ENCODE results near the gene KY. TPM values are rescaled to one million over a fixed set of nuclear protein-coding genes. Genes with fewer than 3 reads are reported as not detected.

The KY gene
- total and polyA plus RNA-seq, 5 donors from 2014 or later, result not detected

DNA sequence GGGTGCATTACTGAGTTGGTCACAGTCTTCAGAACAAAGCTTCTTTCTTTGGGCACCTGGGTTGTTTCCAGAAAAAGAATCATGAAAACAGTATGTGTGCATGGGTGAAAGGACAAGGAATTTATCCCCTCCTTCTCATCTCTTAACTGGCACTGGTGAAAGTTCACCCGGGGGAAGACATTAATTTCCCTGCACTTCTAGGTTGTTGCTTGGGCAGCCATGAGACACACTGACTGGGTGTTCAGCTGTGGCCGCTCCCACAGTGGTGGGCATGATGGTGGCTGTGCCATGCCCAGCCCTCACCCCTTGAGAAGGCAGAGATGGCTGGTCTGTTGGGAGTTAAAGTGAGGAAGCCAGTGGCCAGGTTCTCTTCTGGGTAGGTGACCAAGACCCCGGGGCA, 16.6 kb upstream of the KY start:
- Histone ChIP-seq H3K4me1 (ENCODE audit: control insufficient read depth, insufficient read depth, low read length, poor library complexity, severe bottlenecking) (no peaks in the 10 kb centered on the region), H3K27ac (ENCODE audit: insufficient read depth, low read length, poor library complexity, severe bottlenecking) (no peak overlapping the region), H3K36me3 (ENCODE audit: control insufficient read depth, insufficient read depth, low read length) (no peaks in the 10 kb centered on the region), H3K4me3 (ENCODE audit: low read depth, low read length) (no peak overlapping the region), H3K9me3 (ENCODE audit: control insufficient read depth in 2 of 2, low read length in 2 of 2) (no peaks in the 10 kb centered on the region), H3K27me3 (ENCODE audit: control insufficient read depth, insufficient read depth, low read length) (no peaks in the 10 kb centered on the region)
- no peaks in the 10 kb centered on the region for H3K4me1 Mint-ChIP-seq
- no peaks in the 10 kb centered on the region for H3K27me3 Mint-ChIP-seq
- H3K27ac Mint-ChIP-seq, result no peak overlapping the region
- H3K36me3 Mint-ChIP-seq, result no peaks in the 10 kb centered on the region
- no peak for ATAC-seq (ENCODE audit: low read depth in 2 of 2)
- no peak overlapping the region for H3K4me3 Mint-ChIP-seq
- no peak for DNase-seq
- peaks cover 0 to 3% (median 0%) of the 10 kb centered on the region in 7 donors for H3K9me3 Mint-ChIP-seq

DNA sequence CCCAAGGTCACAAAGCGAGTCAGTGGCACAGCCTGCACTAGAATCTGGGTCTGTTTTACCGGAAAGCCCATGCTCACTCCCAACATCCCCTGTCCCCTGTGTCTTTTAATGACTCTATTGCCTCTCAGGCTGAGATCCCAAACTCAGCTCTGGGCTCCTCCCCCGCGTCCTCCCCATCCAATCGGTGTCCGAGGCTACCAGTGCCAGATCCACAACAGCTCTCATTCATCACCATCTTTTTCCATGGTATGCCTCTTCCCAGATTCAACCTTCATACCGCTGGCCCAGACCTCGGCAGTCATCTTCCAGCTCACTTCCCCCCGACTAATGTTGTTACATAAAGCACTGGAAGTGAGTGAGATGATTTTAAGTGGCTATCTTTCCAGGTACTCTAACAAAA, 16.1 kb upstream of the KY start:
- Histone ChIP-seq H3K4me1 (ENCODE audit: control insufficient read depth, insufficient read depth, low read length, poor library complexity, severe bottlenecking) (no peaks in the 10 kb centered on the region), H3K27me3 (ENCODE audit: control insufficient read depth, insufficient read depth, low read length) (no peaks in the 10 kb centered on the region), H3K4me3 (ENCODE audit: low read depth, low read length) (no peak overlapping the region), H3K27ac (ENCODE audit: insufficient read depth, low read length, poor library complexity, severe bottlenecking) (no peak overlapping the region), H3K36me3 (ENCODE audit: control insufficient read depth, insufficient read depth, low read length) (no peaks in the 10 kb centered on the region), H3K9me3 (ENCODE audit: control insufficient read depth in 2 of 2, low read length in 2 of 2) (no peaks in the 10 kb centered on the region)
- H3K36me3 Mint-ChIP-seq, result no peaks in the 10 kb centered on the region
- no peak overlapping the region for H3K4me3 Mint-ChIP-seq
- DNase-seq (no peak), ATAC-seq (ENCODE audit: low read depth in 2 of 2) (no peak)
- no peaks in the 10 kb centered on the region for H3K4me1 Mint-ChIP-seq
- no peak overlapping the region for H3K27ac Mint-ChIP-seq
- H3K9me3 Mint-ChIP-seq, result peaks cover 0 to 3% (median 0%) of the 10 kb centered on the region in 7 donors
- H3K27me3 Mint-ChIP-seq, result no peaks in the 10 kb centered on the region

DNA sequence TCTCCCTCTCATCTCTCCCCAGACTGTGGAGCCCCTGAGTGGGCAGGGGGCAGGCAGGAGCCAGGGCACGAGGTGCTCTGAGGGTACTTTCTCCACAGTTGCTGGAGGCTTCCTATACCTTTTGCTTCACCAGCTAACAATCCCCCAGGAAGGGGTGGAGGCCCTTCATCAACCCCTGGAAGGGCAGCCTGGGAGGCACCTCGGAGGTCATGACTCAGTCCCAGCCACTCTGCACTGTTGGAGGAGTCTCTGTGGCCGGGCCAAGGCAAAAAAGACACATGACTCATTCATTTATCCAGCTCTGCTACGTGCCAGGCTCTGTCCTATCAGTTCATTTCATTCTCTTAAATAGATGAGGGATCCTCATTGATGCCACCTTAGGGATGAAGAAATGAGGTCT, 15.6 kb upstream of the KY start:
- ATAC-seq (ENCODE audit: low read depth in 2 of 2) (no peak), DNase-seq (no peak)
- Mint-ChIP-seq H3K9me3 (peaks cover 0 to 3% (median 0%) of the 10 kb centered on the region in 7 donors), H3K27ac (no peak overlapping the region), H3K4me3 (no peak overlapping the region), H3K4me1 (no peaks in the 10 kb centered on the region), H3K36me3 (no peaks in the 10 kb centered on the region), H3K27me3 (peaks cover 2% of the 10 kb centered on the region)
- Histone ChIP-seq H3K4me3 (ENCODE audit: low read depth, low read length) (no peak overlapping the region), H3K9me3 (ENCODE audit: control insufficient read depth in 2 of 2, low read length in 2 of 2) (no peaks in the 10 kb centered on the region), H3K4me1 (ENCODE audit: control insufficient read depth, insufficient read depth, low read length, poor library complexity, severe bottlenecking) (no peaks in the 10 kb centered on the region), H3K27me3 (ENCODE audit: control insufficient read depth, insufficient read depth, low read length) (no peaks in the 10 kb centered on the region), H3K27ac (ENCODE audit: insufficient read depth, low read length, poor library complexity, severe bottlenecking) (no peak overlapping the region), H3K36me3 (ENCODE audit: control insufficient read depth, insufficient read depth, low read length) (no peaks in the 10 kb centered on the region)

DNA sequence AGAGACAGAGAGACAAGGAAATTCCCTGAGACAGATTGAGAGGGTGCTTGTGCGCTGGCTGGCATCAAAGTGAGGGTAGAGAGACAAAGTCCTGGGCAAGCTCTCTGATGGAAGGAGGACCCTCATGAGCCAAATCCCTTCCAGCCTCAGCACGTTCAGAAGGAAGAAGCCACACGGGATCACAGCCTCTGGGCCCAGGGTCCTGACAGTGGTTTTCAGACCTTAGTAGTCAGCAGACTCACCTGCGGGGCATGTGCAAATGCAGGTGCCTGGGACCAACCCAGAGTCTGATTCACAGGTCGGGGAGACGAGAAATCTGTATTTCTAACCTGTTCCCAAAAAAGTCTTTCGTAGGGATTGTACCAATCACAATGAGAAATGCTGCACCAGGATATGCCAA, 15.2 kb upstream of the KY start:
- Histone ChIP-seq H3K36me3 (ENCODE audit: control insufficient read depth, insufficient read depth, low read length) (no peaks in the 10 kb centered on the region), H3K27ac (ENCODE audit: insufficient read depth, low read length, poor library complexity, severe bottlenecking) (no peak overlapping the region), H3K4me1 (ENCODE audit: control insufficient read depth, insufficient read depth, low read length, poor library complexity, severe bottlenecking) (no peaks in the 10 kb centered on the region), H3K4me3 (ENCODE audit: low read depth, low read length) (no peak overlapping the region), H3K9me3 (ENCODE audit: control insufficient read depth in 2 of 2, low read length in 2 of 2) (no peaks in the 10 kb centered on the region), H3K27me3 (ENCODE audit: control insufficient read depth, insufficient read depth, low read length) (no peaks in the 10 kb centered on the region)
- no peak overlapping the region for H3K4me3 Mint-ChIP-seq
- H3K4me1 Mint-ChIP-seq, result no peaks in the 10 kb centered on the region
- H3K27ac Mint-ChIP-seq, result no peak overlapping the region
- ATAC-seq (ENCODE audit: low read depth in 2 of 2), result no peak
- no peak for DNase-seq
- peaks cover 0 to 3% (median 0%) of the 10 kb centered on the region in 7 donors for H3K9me3 Mint-ChIP-seq
- H3K36me3 Mint-ChIP-seq, result no peaks in the 10 kb centered on the region
- peaks cover 4% of the 10 kb centered on the region for H3K27me3 Mint-ChIP-seq

DNA sequence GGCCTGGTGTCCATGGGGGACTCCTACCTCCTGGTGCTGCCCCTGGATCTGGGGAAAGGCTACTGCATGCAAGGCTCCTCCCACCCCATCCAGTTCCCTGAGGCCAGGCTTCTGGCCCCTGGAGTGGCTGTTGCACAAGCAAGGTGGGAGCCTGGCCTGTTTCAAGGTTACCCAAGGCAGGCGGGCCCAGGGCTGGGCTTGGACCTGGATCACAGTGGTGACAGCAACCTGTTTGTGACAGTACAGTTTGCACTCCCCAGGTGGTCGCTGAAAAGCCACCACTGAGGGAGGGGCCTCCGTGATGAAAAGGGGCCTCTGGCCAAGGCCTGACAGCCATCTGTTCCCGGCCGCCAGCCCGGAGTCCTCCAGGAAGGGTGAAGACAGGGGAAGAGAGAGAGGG, 14.4 kb upstream of the KY start:
- no peaks in the 10 kb centered on the region for H3K27me3 ChIP-seq (ENCODE audit: control insufficient read depth, insufficient read depth, low read length)
- DNase-seq, result no peak
- H3K9me3 ChIP-seq (ENCODE audit: control insufficient read depth in 2 of 2, low read length in 2 of 2), result no peaks in the 10 kb centered on the region
- no peaks in the 10 kb centered on the region for H3K4me1 ChIP-seq (ENCODE audit: control insufficient read depth, insufficient read depth, low read length, poor library complexity, severe bottlenecking)
- H3K36me3 Mint-ChIP-seq, result no peaks in the 10 kb centered on the region
- H3K4me3 Mint-ChIP-seq, result no peak overlapping the region
- H3K4me3 ChIP-seq (ENCODE audit: low read depth, low read length), result no peak overlapping the region
- H3K27me3 Mint-ChIP-seq, result peaks cover 4% of the 10 kb centered on the region
- no peak for ATAC-seq (ENCODE audit: low read depth in 2 of 2)
- H3K36me3 ChIP-seq (ENCODE audit: control insufficient read depth, insufficient read depth, low read length), result no peaks in the 10 kb centered on the region
- peaks cover 0 to 3% (median 0%) of the 10 kb centered on the region in 7 donors for H3K9me3 Mint-ChIP-seq
- no peak overlapping the region for H3K27ac Mint-ChIP-seq
- no peak overlapping the region for H3K27ac ChIP-seq (ENCODE audit: insufficient read depth, low read length, poor library complexity, severe bottlenecking)
- no peaks in the 10 kb centered on the region for H3K4me1 Mint-ChIP-seq

DNA sequence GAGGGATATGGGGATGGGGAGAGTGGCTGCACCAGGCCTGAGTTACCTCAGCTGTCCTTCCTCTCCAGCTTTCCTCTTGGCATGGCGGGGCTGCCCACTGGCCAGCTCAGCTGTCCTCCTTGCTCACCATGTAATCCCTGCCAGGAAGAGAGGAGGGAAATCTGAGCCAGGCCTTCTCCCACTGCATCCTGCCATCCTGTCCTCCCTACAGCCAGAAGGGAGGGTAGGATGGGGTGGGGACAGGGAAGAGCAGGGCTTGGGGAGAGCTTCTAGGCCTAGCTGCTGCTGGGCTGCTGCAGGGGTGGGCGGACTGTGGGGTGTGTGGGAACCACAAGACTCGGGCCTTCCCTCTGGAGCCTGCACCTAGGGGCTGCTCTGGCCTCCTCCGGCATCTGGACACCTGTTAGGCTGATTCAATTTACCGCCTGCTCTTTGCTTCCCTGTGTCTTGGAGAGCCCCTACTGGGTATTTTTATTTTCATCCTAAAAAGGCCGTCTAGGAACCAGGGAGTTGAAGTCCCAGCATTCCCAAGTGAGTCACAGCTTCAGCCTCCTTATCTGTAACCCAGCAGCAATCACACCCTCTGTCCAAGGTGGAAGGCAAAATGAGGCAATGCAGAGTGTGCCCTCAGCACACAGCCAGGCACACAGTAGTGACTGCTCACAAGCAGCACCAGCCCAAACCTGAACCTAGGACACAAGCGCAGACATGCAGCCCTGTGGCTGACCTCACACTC, 13.1 kb upstream of the KY start:
- H3K4me1 ChIP-seq (ENCODE audit: control insufficient read depth, insufficient read depth, low read length, poor library complexity, severe bottlenecking), result no peaks in the 10 kb centered on the region
- Mint-ChIP-seq H3K9me3 (peaks cover 0 to 3% (median 0%) of the 10 kb centered on the region in 7 donors), H3K36me3 (no peaks in the 10 kb centered on the region), H3K27me3 (peaks cover 4% of the 10 kb centered on the region), H3K27ac (no peak overlapping the region), H3K4me1 (no peaks in the 10 kb centered on the region), H3K4me3 (no peak overlapping the region)
- no peak overlapping the region for H3K4me3 ChIP-seq (ENCODE audit: low read depth, low read length)
- ATAC-seq (ENCODE audit: low read depth in 2 of 2), result no peak
- H3K36me3 ChIP-seq (ENCODE audit: control insufficient read depth, insufficient read depth, low read length), result no peaks in the 10 kb centered on the region
- no peaks in the 10 kb centered on the region for H3K9me3 ChIP-seq (ENCODE audit: control insufficient read depth in 2 of 2, low read length in 2 of 2)
- H3K27me3 ChIP-seq (ENCODE audit: control insufficient read depth, insufficient read depth, low read length), result no peaks in the 10 kb centered on the region
- no peak overlapping the region for H3K27ac ChIP-seq (ENCODE audit: insufficient read depth, low read length, poor library complexity, severe bottlenecking)
- DNase-seq, result no peak

DNA sequence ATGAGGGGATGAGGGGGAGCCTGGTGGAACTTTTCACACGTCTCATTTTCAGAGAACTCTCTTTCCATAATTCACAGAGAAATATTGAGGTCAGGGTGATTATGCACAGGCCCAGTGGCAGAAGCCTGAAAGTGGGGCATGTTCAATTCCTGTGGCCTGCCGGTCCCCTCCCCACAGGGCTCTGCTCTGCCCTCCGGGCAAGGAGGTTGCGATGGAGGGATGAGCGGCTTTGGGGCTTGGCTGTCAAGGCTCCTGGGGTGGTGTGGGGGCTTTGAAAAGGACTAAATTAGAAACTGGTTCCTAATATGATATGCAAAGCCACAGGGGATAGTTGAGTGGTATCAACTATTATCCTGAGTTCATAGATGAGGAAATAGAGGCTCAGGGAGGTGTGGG, 9.2 kb upstream of the KY start:
- Mint-ChIP-seq H3K4me3 (no peak overlapping the region), H3K27ac (no peak overlapping the region), H3K4me1 (no peaks in the 10 kb centered on the region), H3K9me3 (peaks cover 0 to 3% (median 0%) of the 10 kb centered on the region in 7 donors), H3K36me3 (no peaks in the 10 kb centered on the region), H3K27me3 (peaks cover 4% of the 10 kb centered on the region)
- no peaks in the 10 kb centered on the region for H3K9me3 ChIP-seq (ENCODE audit: control insufficient read depth in 2 of 2, low read length in 2 of 2)
- H3K36me3 ChIP-seq (ENCODE audit: control insufficient read depth, insufficient read depth, low read length), result no peaks in the 10 kb centered on the region
- H3K4me3 ChIP-seq (ENCODE audit: low read depth, low read length), result no peak overlapping the region
- ATAC-seq (ENCODE audit: low read depth in 2 of 2) (no peak), DNase-seq (no peak)
- no peaks in the 10 kb centered on the region for H3K4me1 ChIP-seq (ENCODE audit: control insufficient read depth, insufficient read depth, low read length, poor library complexity, severe bottlenecking)
- H3K27ac ChIP-seq (ENCODE audit: insufficient read depth, low read length, poor library complexity, severe bottlenecking), result no peak overlapping the region
- no peaks in the 10 kb centered on the region for H3K27me3 ChIP-seq (ENCODE audit: control insufficient read depth, insufficient read depth, low read length)

DNA sequence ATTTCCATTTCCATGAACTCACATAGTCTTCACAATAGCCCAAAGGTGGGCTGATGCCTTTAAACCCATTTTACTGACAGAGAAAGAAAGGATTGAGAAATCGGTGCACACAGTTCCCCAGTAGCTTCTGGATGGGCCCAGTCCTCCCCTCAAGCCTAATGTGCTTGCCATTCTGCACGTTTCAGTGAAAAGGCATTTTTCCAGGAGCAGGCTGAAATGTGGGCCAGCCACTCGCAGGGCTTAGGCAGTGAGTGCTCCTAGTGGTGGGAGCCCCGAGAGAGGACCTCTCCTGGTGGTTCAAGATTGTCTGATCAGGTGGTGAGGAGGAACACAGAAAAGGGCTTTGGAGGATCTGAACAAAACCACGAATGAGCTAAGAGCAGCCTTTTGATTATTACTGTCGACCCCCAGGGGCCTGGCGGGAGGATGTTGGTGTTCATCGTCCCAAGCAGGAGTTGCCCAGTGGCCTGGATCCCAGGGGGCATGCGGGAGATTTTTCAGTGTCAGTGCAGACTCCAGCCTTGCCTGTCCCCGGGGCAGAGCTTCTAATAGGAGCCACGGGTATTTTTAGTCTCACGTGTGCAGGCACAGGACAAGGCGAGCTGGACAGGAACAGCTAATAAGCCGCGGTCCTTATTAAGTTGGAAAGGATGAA, 8.7 kb upstream of the KY start:
- Mint-ChIP-seq H3K9me3 (peaks cover 0 to 3% (median 0%) of the 10 kb centered on the region in 7 donors), H3K36me3 (no peaks in the 10 kb centered on the region), H3K4me3 (no peak overlapping the region), H3K27ac (no peak overlapping the region), H3K27me3 (peaks cover 4% of the 10 kb centered on the region), H3K4me1 (no peaks in the 10 kb centered on the region)
- Histone ChIP-seq H3K27me3 (ENCODE audit: control insufficient read depth, insufficient read depth, low read length) (no peaks in the 10 kb centered on the region), H3K36me3 (ENCODE audit: control insufficient read depth, insufficient read depth, low read length) (no peaks in the 10 kb centered on the region), H3K4me3 (ENCODE audit: low read depth, low read length) (no peak overlapping the region), H3K4me1 (ENCODE audit: control insufficient read depth, insufficient read depth, low read length, poor library complexity, severe bottlenecking) (no peaks in the 10 kb centered on the region), H3K9me3 (ENCODE audit: control insufficient read depth in 2 of 2, low read length in 2 of 2) (no peaks in the 10 kb centered on the region), H3K27ac (ENCODE audit: insufficient read depth, low read length, poor library complexity, severe bottlenecking) (no peak overlapping the region)
- DNase-seq, result no peak
- no peak for ATAC-seq (ENCODE audit: low read depth in 2 of 2)
